GM12878 (cell line): ENCODE measurements around the gene RUFY4. TPM values are rescaled to one million over a fixed set of nuclear protein-coding genes. Genes with fewer than 3 reads are reported as not detected.

Experiments
- ATAC-seq: fragments of 200-7000 bp; cut with Tn5 transposase; 3 replicates; pipeline ENCODE4 v1.9.1; 2020; ENCODE audit warnings: mild to moderate bottlenecking, moderate library complexity
- BruUV-seq: library from RNA; stranded (reverse); fragments of 400-500 nt; replicated peaks from 2 replicates; lab custom pipeline; 2021; lab: Mats Ljungman, UMichigan
- CTCF ChIA-PET: fragments of 300-600 bp; sonication (Branson Sonifier 250); formaldehyde crosslinking; extraction: SDS; loops from one replicate; lab custom pipeline; 2021; ENCODE audit warnings: inconsistent platforms; lab: Yijun Ruan, JAX
- POLR2A ChIA-PET: fragments of 350-600 bp; formaldehyde crosslinking; extraction: SDS; loops from one replicate; lab custom pipeline; 2021; ENCODE audit warnings: inconsistent platforms; lab: Charles Lee
- RAD21 ChIA-PET: fragments of 300-600 bp; sonication (Branson Sonifier 250); formaldehyde crosslinking; loops from one replicate; lab custom pipeline; 2023; ENCODE audit warnings: antibody characterized with exemption; ENCODE audit not compliant: unreplicated experiment; lab: Charles Lee
- SMC1A ChIA-PET: fragments of 300-600 bp; sonication (Branson Sonifier 250); formaldehyde crosslinking; loops from one replicate; lab custom pipeline; 2023; ENCODE audit not compliant: unreplicated experiment, uncharacterized antibody; lab: Charles Lee
- DNase-seq: peaks from one replicate; pipeline ENCODE4 v3.0.0-alpha.2; 2011; ENCODE audit warnings: low read depth, low spot score
- FAIRE-seq: peaks from 3 replicates; lab custom pipeline; 2011; peaks lifted over from hg19 to GRCh38; lab: Jason Lieb, UNC
- H2AFZ ChIP-seq: 2 replicates; pipeline ENCODE4 v1.6.0; 2011; ENCODE audit warnings: low read depth, low read length, control low read depth; ENCODE audit not compliant: control insufficient read depth
- H3K27ac ChIP-seq: 2 replicates; pipeline ENCODE4 v1.5.1; 2011; ENCODE audit warnings: control low read depth; ENCODE audit not compliant: control insufficient read depth, insufficient read depth
- H3K27me3 ChIP-seq, 2 experiments: replicated peaks in 1 of 2; 2 replicates each; pipeline versions ENCODE4 v1.6.0 to v1.6.1; 2011; ENCODE audit warnings: low read length in 1 of 2; ENCODE audit not compliant: control insufficient read depth in 2 of 2, insufficient read depth in 2 of 2
- H3K36me3 ChIP-seq, 2 experiments: 2 replicates each; pipeline ENCODE4 v1.5.1; 2011; ENCODE audit warnings: low read length in 1 of 2; ENCODE audit not compliant: control insufficient read depth in 2 of 2, insufficient read depth in 2 of 2
- H3K4me1 ChIP-seq: 2 replicates; pipeline ENCODE4 v1.6.1; 2011; ENCODE audit warnings: mild to moderate bottlenecking, low read length, moderate library complexity, mixed read lengths; ENCODE audit not compliant: control insufficient read depth, insufficient read depth
- H3K4me2 ChIP-seq: 2 replicates; pipeline ENCODE4 v1.6.0; 2011; ENCODE audit warnings: control low read depth; ENCODE audit not compliant: control insufficient read depth, insufficient read depth
- H3K4me3 ChIP-seq: fragments of 200-600 bp; sonication (generic); 2 replicates; pipeline ENCODE4 v1.5.1; 2016
- H3K79me2 ChIP-seq: 2 replicates; pipeline ENCODE4 v1.6.0; 2011; ENCODE audit warnings: low read length; ENCODE audit not compliant: control insufficient read depth, insufficient read depth
- H3K9ac ChIP-seq: 2 replicates; pipeline ENCODE4 v1.8.0; 2011; ENCODE audit warnings: low read length, control low read depth, mixed read lengths; ENCODE audit not compliant: control insufficient read depth, insufficient read depth
- H3K9me3 ChIP-seq: replicated peaks from 3 replicates; pipeline ENCODE4 v1.5.1; 2011; ENCODE audit warnings: mild to moderate bottlenecking, low read length; ENCODE audit not compliant: control insufficient read depth, insufficient read depth
- H4K20me1 ChIP-seq: 2 replicates; pipeline ENCODE4 v1.6.0; 2011; ENCODE audit not compliant: control insufficient read depth, insufficient read depth
- CTCF ChIP-seq, 3 experiments: IDR thresholded peaks in 2 of 3; conservative IDR thresholded peaks in 1 of 3; 2 replicates each; pipeline ENCODE4 v1.5.1; 2011; ENCODE audit warnings: low read depth in 3 of 3, low read length in 3 of 3, mild to moderate bottlenecking in 3 of 3, control low read depth in 2 of 3, moderate library complexity in 2 of 3, inconsistent platforms in 1 of 3, mixed read lengths in 1 of 3; ENCODE audit not compliant: control insufficient read depth in 2 of 3, insufficient read depth in 1 of 3; ENCODE audit errors: extremely low read depth in 1 of 3
- EED ChIP-seq: sonication (generic); IDR thresholded peaks from 2 replicates; pipeline ENCODE4 v1.6.1; 2016; ENCODE audit warnings: antibody characterized with exemption, low read depth
- ETV6 ChIP-seq, 2 experiments: fragments of 450-650 bp in 1 of 2; IDR thresholded peaks in 1 of 2; conservative IDR thresholded peaks in 1 of 2; 2 replicates each; pipeline ENCODE4 v1.6.1; 2014; ENCODE audit warnings: antibody characterized with exemption in 1 of 2, borderline replicate concordance in 1 of 2, low read depth in 1 of 2, mild to moderate bottlenecking in 1 of 2, moderate library complexity in 1 of 2
- FOS ChIP-seq: IDR thresholded peaks from 3 replicates; pipeline ENCODE4 v1.6.1; 2011; ENCODE audit warnings: borderline replicate concordance; ENCODE audit not compliant: insufficient read length; ENCODE audit errors: extremely low read depth
- MYB ChIP-seq: fragments of 150-350 bp; IDR thresholded peaks from 2 replicates; pipeline ENCODE4 v1.6.1; 2014; ENCODE audit warnings: mild to moderate bottlenecking, low read depth, low read length, borderline replicate concordance
- RAD21 ChIP-seq: IDR thresholded peaks from 2 replicates; pipeline ENCODE4 v1.6.1; 2011; ENCODE audit warnings: mild to moderate bottlenecking, low read depth, low read length, moderate library complexity; ENCODE audit not compliant: insufficient read depth
- REST ChIP-seq: IDR thresholded peaks from 2 replicates; pipeline ENCODE4 v1.6.1; 2012; ENCODE audit warnings: mild to moderate bottlenecking, low read depth, low read length
- SPI1 ChIP-seq: IDR thresholded peaks from 2 replicates; pipeline ENCODE4 v1.6.1; 2011; ENCODE audit warnings: low read depth, mild to moderate bottlenecking, low read length, moderate library complexity, borderline replicate concordance; ENCODE audit not compliant: insufficient read depth
- WRNIP1 ChIP-seq: IDR thresholded peaks from 2 replicates; pipeline ENCODE4 v1.6.1; 2011; ENCODE audit warnings: low read depth, low read length, improper control_type of control experiment, borderline replicate concordance
- YBX1 ChIP-seq: fragments of 450-650 bp; IDR thresholded peaks from 2 replicates; pipeline ENCODE4 v1.6.1; 2016; ENCODE audit warnings: antibody characterized with exemption
- ZNF687 ChIP-seq: fragments of 450-650 bp; IDR thresholded peaks from 2 replicates; pipeline ENCODE4 v1.6.1; 2017; ENCODE audit warnings: mild to moderate bottlenecking, moderate library complexity
- WGBS: methylation state at CpG from one replicate; pipeline ENCODE4 v1.1.6; 2016; ENCODE audit warnings: low lambda C conversion rate; ENCODE audit not compliant: insufficient replicate concordance, insufficient coverage; ENCODE audit errors: missing lambda C conversion rate; 5-methylcytosine and 5-hydroxymethylcytosine counted together
- in situ Hi-C: fragments of 300-500 bp; cut with MboI; formaldehyde crosslinking; loops from 9 replicates; pipeline ENCODE4 v1.14.3; 2018; ENCODE audit warnings: mixed read lengths
- intact Hi-C: fragments of 100-400 bp; cut with micrococcal nuclease; formaldehyde crosslinking; loops from one replicate; pipeline ENCODE4 v1.14.2; 2022; ENCODE audit not compliant: unreplicated experiment
- polyA plus RNA-seq, 11 experiments: library from polyadenylated mRNA; depleted of rRNA in 4 of 11; unstranded in 6 of 11; stranded (reverse) in 5 of 11; fragments of >200 nt; fragmentation: Nextera tagmentation in 4 of 11; fragmentation: Illumina TruSeq in 1 of 11; extraction: Ambion mirVana in 4 of 11; extraction: Trizol in 1 of 11; gene quantifications; 1 replicate in 1 of 11; 2 replicates in 10 of 11; pipeline versions ENCODE4 v1.2.1 to v1.2.3, GENCODE V29; 2011 to 2016; ENCODE audit warnings: inconsistent platforms in 2 of 11, missing spikeins in 2 of 11, low read depth in 1 of 11
- total RNA-seq, 4 experiments: library from RNA; depleted of rRNA in 3 of 4; stranded (reverse); fragments of >200 nt in 3 of 4; fragmentation: Illumina TruSeq in 1 of 4; extraction: Trizol in 1 of 4; gene quantifications; 2 replicates each; pipeline versions ENCODE4 v1.2.1 to v1.2.3, GENCODE V29; 2013 to 2021

RUFY4 gene
- total and polyA plus RNA-seq, 10 of the 15 experiments (the other 5 are each of a cell fraction or from before 2014, with no cell fraction given) = 0.05 to 2.7 (median 0.90) TPM

GRCh38 chr2:218074031-218074430 is 5.0 kb downstream of the RUFY4 start:
- intact Hi-C loops (loop anchor here (5.0 kb wide), 1 partner anchor 93 kb away; the partner anchor contains the start of gene CXCR1), in situ Hi-C loops (no loop called here)
- Histone ChIP-seq H3K4me3 (no peak overlapping the region), H3K27ac (no peak overlapping the region), H3K27me3 (no peaks in the 10 kb centered on the region), H3K4me2 (no peak overlapping the region), H3K9ac (no peak overlapping the region), H2AFZ (no peak overlapping the region), H3K4me1 (peaks cover 4% of the 10 kb centered on the region; the same call in 1 of the 2 replicates), H3K79me2 (no peaks in the 10 kb centered on the region), H3K9me3 (no peaks in the 10 kb centered on the region), H4K20me1 (no peaks in the 10 kb centered on the region), H3K36me3 (no peaks in the 10 kb centered on the region)
- ATAC-seq (peak; percentile 62), FAIRE-seq (no peak), DNase-seq (no peak)
- ChIA-PET CTCF (interaction anchor here (1.2 to 1.4 kb wide), 3 partner anchors 83 to 288 kb away, joined by 3 to 8 read pairs (median 3); no protein-coding TSS in a partner anchor), SMC1A (no interaction called here), POLR2A (no interaction called here), RAD21 (interaction anchor here (0.6 kb wide), 1 partner anchor 287 kb away, joined by 3 read pairs; no protein-coding TSS in a partner anchor)
- BruUV-seq = no TSS peak
- WGBS = 15% methylated on average over 7 of the region's 7 CpGs
- TF ChIP-seq FOS = no peak
- no peak for TF ChIP-seq MYB
- TF ChIP-seq EED = no peak
- TF ChIP-seq YBX1 = no peak
- TF ChIP-seq SPI1 = no peak
- TF ChIP-seq ZNF687 = no peak
- TF ChIP-seq RAD21 = peak; percentile 21; the same call in 1 of the 2 replicates
- TF ChIP-seq CTCF (IDR thresholded peaks at IDR 0.05 in 2 of 3, conservative IDR thresholded peaks at IDR 0.05 in 1 of 3; ENCODE audit: control insufficient read depth in 2 of 3, extremely low read depth in 1 of 3, insufficient read depth in 1 of 3, low read depth in 3 of 3, low read length in 3 of 3) = peak; percentile 46 to 68 (median 60)
- TF ChIP-seq ETV6 (conservative IDR thresholded peaks at IDR 0.05 in 1 of 2, IDR thresholded peaks at IDR 0.05 in 1 of 2; ENCODE audit: borderline replicate concordance in 1 of 2, low read depth in 1 of 2) = no peak
- no peak for TF ChIP-seq WRNIP1
- no peak for TF ChIP-seq REST
